Small intestine (tissue), 7 donors: ENCODE measurements around the gene RRAGC. TPM values are rescaled to one million over a fixed set of nuclear protein-coding genes. Genes with fewer than 3 reads are reported as not detected.

ENCODE experiments used
- DNase-seq, 2 donors: peaks; one replicate each; pipeline versions ENCODE4 v3.0.0 to v3.0.0-alpha.2; 2013
- FAIRE-seq: peaks from 2 replicates; lab custom pipeline; 2012; peaks lifted over from hg19 to GRCh38; lab: Jason Lieb, UNC
- H3K27ac ChIP-seq, 3 donors: one replicate each; pipeline ENCODE4 v1.5.1; 2013; ENCODE audit warnings: low read length in 2 of 3, mild to moderate bottlenecking in 2 of 3, control low read depth in 1 of 3, inconsistent platforms in 1 of 3, low read depth in 1 of 3, moderate library complexity in 1 of 3
- H3K27me3 ChIP-seq, 3 donors: one replicate each; pipeline ENCODE4 v1.6.1; 2013; ENCODE audit warnings: low read length in 3 of 3, inconsistent platforms in 1 of 3; ENCODE audit not compliant: control insufficient read depth in 3 of 3, insufficient read depth in 3 of 3
- H3K36me3 ChIP-seq, 3 donors: one replicate each; pipeline ENCODE4 v1.6.1; 2013; ENCODE audit warnings: low read length in 3 of 3, inconsistent platforms in 1 of 3, low read depth in 1 of 3, mild to moderate bottlenecking in 1 of 3, moderate library complexity in 1 of 3; ENCODE audit not compliant: control insufficient read depth in 3 of 3, insufficient read depth in 2 of 3
- H3K4me1 ChIP-seq, 3 donors: one replicate each; pipeline ENCODE4 v1.6.1; 2013; ENCODE audit warnings: low read length in 2 of 3, inconsistent platforms in 1 of 3, low read depth in 1 of 3, mild to moderate bottlenecking in 1 of 3, moderate library complexity in 1 of 3; ENCODE audit not compliant: control insufficient read depth in 3 of 3, insufficient read depth in 2 of 3
- H3K4me3 ChIP-seq, 3 donors: one replicate each; pipeline ENCODE4 v1.5.1; 2013; ENCODE audit warnings: low read length in 3 of 3, control low read depth in 1 of 3, inconsistent platforms in 1 of 3, low read depth in 1 of 3, mild to moderate bottlenecking in 1 of 3, moderate library complexity in 1 of 3
- H3K9me3 ChIP-seq, 2 donors: one replicate each; pipeline ENCODE4 v1.6.1; 2013; ENCODE audit warnings: low read depth in 1 of 2, low read length in 1 of 2; ENCODE audit not compliant: control insufficient read depth in 2 of 2, insufficient read depth in 1 of 2
- WGBS, 3 donors: extraction: QIAGEN DNeasy Blood & Tissue Kit; methylation state at CpG; one replicate each; pipeline ENCODE4 v1.1.7; 2013; 5-methylcytosine and 5-hydroxymethylcytosine counted together
- polyA plus RNA-seq, 4 donors: library from polyadenylated mRNA; stranded (reverse) in 3 of 4; unstranded in 1 of 4; fragments of 200-250 nt in 3 of 4; fragments of 120-200 nt in 1 of 4; gene quantifications; one replicate each; pipeline versions ENCODE4 v1.2.1 to v1.2.3, GENCODE V29; 2013
- donor health status: healthy with polysubstance abuse.
- donor health status: control.
- donor health status: control.
- donor health status: Bipolar disorder and iron deficiency.
- donor health status: healthy.

The RRAGC gene
- polyA plus RNA-seq, 4 donors: 15.1 to 27.9 (median 25.8) TPM

GRCh38 chr1:38831731-38832369, 27.7 kb downstream of the RRAGC start:
- Histone ChIP-seq H3K27ac (no peak overlapping the region), H3K36me3 (no peaks in the 10 kb centered on the region), H3K4me1 (no peaks in the 10 kb centered on the region), H3K9me3 (no peaks in the 10 kb centered on the region), H3K4me3 (no peak overlapping the region), H3K27me3 (peaks cover 0 to 2% (median 2%) of the 10 kb centered on the region in 3 donors)
- DNase-seq (no peak), FAIRE-seq (no peak)
- 68 to 86% (median 79%) methylated on average over 6 of the region's 6 CpGs for WGBS, 3 donors

- FAIRE-seq: no peak
Measured at GRCh38 chr1:38829368-38829767, 30.2 kb downstream of the RRAGC start.

GRCh38 chr1:38827318-38827717, 32.3 kb downstream of the RRAGC start:
- DNase-seq (no peak), FAIRE-seq (no peak)
- Histone ChIP-seq H3K27ac (no peak overlapping the region), H3K9me3 (no peaks in the 10 kb centered on the region), H3K27me3 (peaks cover 0 to 3% (median 2%) of the 10 kb centered on the region in 3 donors), H3K4me1 (no peaks in the 10 kb centered on the region), H3K4me3 (no peak overlapping the region), H3K36me3 (no peaks in the 10 kb centered on the region)
- 63 to 77% (median 64%) methylated on average over 2 of the region's 2 CpGs for WGBS, 3 donors

More at GRCh38 chr1:38829368-38829767, 30.2 kb downstream of the RRAGC start:
- no peak for DNase-seq
- H3K27ac ChIP-seq: no peak overlapping the region
- no peaks in the 10 kb centered on the region for H3K4me1 ChIP-seq
- H3K36me3 ChIP-seq: no peaks in the 10 kb centered on the region
- H3K4me3 ChIP-seq: no peak overlapping the region
- H3K27me3 ChIP-seq: peaks cover 0 to 3% (median 2%) of the 10 kb centered on the region in 3 donors
- WGBS, 3 donors: 21 to 42% (median 32%) methylated on average over 1 of the region's 1 CpG
- H3K9me3 ChIP-seq: no peaks in the 10 kb centered on the region

DNA sequence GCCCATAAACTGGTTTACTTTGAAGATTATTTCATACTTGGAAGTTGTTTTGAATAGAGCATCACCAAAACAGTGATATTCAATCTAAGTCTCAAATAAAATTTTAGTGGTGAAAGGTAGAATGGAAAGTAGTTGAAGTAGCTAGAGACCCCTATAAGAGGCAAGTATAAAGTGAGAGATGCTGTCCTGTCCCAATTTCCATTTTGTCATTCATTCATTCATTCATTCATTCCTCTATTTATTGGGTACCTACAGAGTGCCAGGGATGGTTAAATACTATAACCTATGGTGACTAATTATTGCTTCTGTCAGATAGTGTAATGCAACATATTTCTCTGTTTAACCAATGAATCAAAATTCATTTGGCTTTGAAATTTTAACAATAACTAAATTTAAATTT, 32.7 kb downstream of the RRAGC start:
- no peak overlapping the region for H3K27ac ChIP-seq
- peaks cover 0 to 3% (median 2%) of the 10 kb centered on the region in 3 donors for H3K27me3 ChIP-seq
- no peak overlapping the region for H3K4me3 ChIP-seq
- no peak for DNase-seq
- no peaks in the 10 kb centered on the region for H3K4me1 ChIP-seq
- no peak for FAIRE-seq
- no peaks in the 10 kb centered on the region for H3K9me3 ChIP-seq
- H3K36me3 ChIP-seq: no peaks in the 10 kb centered on the region

DNA sequence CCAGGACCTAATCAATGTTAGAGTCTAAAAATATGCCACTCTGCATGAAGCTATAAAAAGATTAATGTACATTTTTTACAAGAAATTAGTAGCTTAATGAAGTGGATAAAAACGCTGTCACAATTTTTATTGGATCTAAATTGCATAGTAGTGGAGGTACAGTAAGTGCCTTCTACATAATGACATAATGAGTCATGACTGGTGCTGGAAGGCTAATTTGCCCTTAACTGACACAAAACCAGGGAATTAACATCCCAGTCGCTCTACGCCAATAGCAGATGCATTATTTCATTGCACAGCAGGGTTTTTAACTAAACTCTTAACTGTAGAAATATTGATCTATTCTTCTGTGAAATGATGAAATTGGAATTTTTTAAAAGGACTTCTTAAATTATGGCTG, 33.3 kb downstream of the RRAGC start:
- no peaks in the 10 kb centered on the region for H3K9me3 ChIP-seq
- DNase-seq (no peak), FAIRE-seq (no peak)
- WGBS, 3 donors: 52 to 68% (median 63%) methylated on average over 3 of the region's 3 CpGs
- H3K4me3 ChIP-seq: no peak overlapping the region
- no peak overlapping the region for H3K27ac ChIP-seq
- no peaks in the 10 kb centered on the region for H3K4me1 ChIP-seq
- no peaks in the 10 kb centered on the region for H3K36me3 ChIP-seq
- peaks cover 0 to 3% (median 2%) of the 10 kb centered on the region in 3 donors for H3K27me3 ChIP-seq

DNA sequence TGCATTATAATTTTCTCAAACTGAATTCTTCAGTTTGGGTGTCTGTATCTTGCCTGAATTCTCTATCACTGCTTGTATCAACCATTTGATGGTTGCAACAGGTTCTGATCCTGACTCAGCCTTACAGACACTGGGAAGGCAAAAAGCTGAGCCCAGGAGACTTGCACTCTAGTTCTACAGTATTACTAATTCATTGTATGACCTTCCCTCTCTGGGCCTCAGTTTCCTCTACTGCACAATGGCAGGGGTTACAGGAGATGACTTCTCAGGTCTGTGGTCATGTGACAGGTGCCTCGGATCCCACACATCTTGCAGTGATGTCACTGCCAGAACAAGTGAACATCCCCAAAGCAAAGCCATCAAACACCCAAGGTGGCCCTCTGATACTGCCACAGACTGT, 38.7 kb downstream of the RRAGC start:
- H3K36me3 ChIP-seq: no peaks in the 10 kb centered on the region
- DNase-seq (no peak), FAIRE-seq (no peak)
- H3K4me1 ChIP-seq: peaks cover 0 to 5% (median 3%) of the 10 kb centered on the region in 3 donors
- H3K4me3 ChIP-seq: no peak overlapping the region
- H3K27me3 ChIP-seq: peaks cover 0 to 36% (median 25%) of the 10 kb centered on the region in 3 donors
- WGBS, 3 donors: 20 to 63% (median 47%) methylated on average over 1 of the region's 1 CpG
- H3K9me3 ChIP-seq: peaks cover 0 to 6% of the 10 kb centered on the region in 2 donors
- H3K27ac ChIP-seq: no peak overlapping the region

- Histone ChIP-seq H3K27me3 (peaks cover 0 to 44% (median 27%) of the 10 kb centered on the region in 3 donors), H3K9me3 (peaks cover 0 to 6% of the 10 kb centered on the region in 2 donors), H3K27ac (no peak overlapping the region), H3K4me1 (peaks cover 0 to 5% (median 3%) of the 10 kb centered on the region in 3 donors), H3K36me3 (no peaks in the 10 kb centered on the region), H3K4me3 (peak overlapping the region in 1 of 3 donors; percentile 2)
- no peak for DNase-seq
- WGBS, 3 donors: 34 to 75% (median 52%) methylated on average over 2 of the region's 2 CpGs
- no peak for FAIRE-seq
Measured at GRCh38 chr1:38819516-38819915, 40.1 kb downstream of the RRAGC start.

GRCh38 chr1:38819040-38819439, 40.5 kb downstream of the RRAGC start:
- FAIRE-seq (no peak), DNase-seq (no peak)
- H3K4me1 ChIP-seq: peaks cover 0 to 5% (median 3%) of the 10 kb centered on the region in 3 donors
- WGBS, 3 donors: 18 to 24% (median 19%) methylated on average over 10 of the region's 10 CpGs
- H3K27me3 ChIP-seq: peaks cover 0 to 48% (median 27%) of the 10 kb centered on the region in 3 donors
- no peaks in the 10 kb centered on the region for H3K36me3 ChIP-seq
- H3K9me3 ChIP-seq: peaks cover 0 to 6% of the 10 kb centered on the region in 2 donors
- no peak overlapping the region for H3K27ac ChIP-seq
- no peak overlapping the region for H3K4me3 ChIP-seq
